Bronchial epithelial cell (primary cell): ENCODE data around the gene MORN5. TPM values are rescaled to one million over a fixed set of nuclear protein-coding genes. Genes with fewer than 3 reads are reported as not detected.

Experiments used
- DNase-seq: peaks from one replicate; pipeline ENCODE4 v3.0.0-alpha.2; 2010; ENCODE audit warnings: low read depth
- FAIRE-seq: peaks from 2 replicates; lab custom pipeline; 2011; peaks lifted over from hg19 to GRCh38; lab: Jason Lieb, UNC
- H3K27me3 ChIP-seq: 2 replicates; pipeline ENCODE4 v1.5.1; 2011; ENCODE audit warnings: low read length; ENCODE audit not compliant: control insufficient read depth, insufficient read depth
- H3K36me3 ChIP-seq: 2 replicates; pipeline ENCODE4 v1.5.1; 2011; ENCODE audit warnings: low read length; ENCODE audit not compliant: control insufficient read depth, insufficient read depth
- H3K4me3 ChIP-seq: 2 replicates; pipeline ENCODE4 v1.5.1; 2011; ENCODE audit warnings: mild to moderate bottlenecking, low read depth, low read length, control low read depth
- CTCF ChIP-seq: IDR thresholded peaks from 2 replicates; pipeline ENCODE4 v1.5.1; 2011; ENCODE audit warnings: mild to moderate bottlenecking, moderate library complexity, low read length, control low read depth, inconsistent platforms; ENCODE audit not compliant: insufficient read depth, severe bottlenecking
- total RNA-seq: library from RNA; depleted of rRNA; stranded (reverse); fragments of >200 nt; gene quantifications from 2 replicates; pipeline ENCODE4 v1.2.1, GENCODE V29; 2014

The MORN5 gene
- total RNA-seq, 1 donor from 2014 or later: not detected

DNA sequence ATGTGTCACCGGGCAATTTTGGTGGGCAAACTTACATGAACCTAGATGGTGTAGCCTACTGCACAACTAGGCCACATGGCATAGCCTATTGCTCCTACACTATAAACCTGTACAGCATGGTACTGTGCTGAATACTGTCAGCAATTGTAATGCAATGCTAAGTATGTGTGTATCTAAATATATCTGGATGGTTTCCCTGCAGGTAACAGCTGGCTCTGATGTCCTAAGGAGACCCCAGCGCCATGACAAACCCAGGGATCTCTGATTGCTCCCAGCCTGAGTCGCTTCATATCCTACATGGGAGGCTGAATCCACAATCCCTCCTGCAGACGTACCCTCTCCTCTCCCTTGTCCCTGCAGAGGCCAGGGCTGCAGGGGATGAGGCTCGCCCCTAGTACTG is 40.0 kb upstream of the MORN5 start:
- no peak for FAIRE-seq
- Histone ChIP-seq H3K27me3 (no peaks in the 10 kb centered on the region), H3K4me3 (no peak overlapping the region), H3K36me3 (no peaks in the 10 kb centered on the region)
- DNase-seq: no peak
- no peak for TF ChIP-seq CTCF

DNA sequence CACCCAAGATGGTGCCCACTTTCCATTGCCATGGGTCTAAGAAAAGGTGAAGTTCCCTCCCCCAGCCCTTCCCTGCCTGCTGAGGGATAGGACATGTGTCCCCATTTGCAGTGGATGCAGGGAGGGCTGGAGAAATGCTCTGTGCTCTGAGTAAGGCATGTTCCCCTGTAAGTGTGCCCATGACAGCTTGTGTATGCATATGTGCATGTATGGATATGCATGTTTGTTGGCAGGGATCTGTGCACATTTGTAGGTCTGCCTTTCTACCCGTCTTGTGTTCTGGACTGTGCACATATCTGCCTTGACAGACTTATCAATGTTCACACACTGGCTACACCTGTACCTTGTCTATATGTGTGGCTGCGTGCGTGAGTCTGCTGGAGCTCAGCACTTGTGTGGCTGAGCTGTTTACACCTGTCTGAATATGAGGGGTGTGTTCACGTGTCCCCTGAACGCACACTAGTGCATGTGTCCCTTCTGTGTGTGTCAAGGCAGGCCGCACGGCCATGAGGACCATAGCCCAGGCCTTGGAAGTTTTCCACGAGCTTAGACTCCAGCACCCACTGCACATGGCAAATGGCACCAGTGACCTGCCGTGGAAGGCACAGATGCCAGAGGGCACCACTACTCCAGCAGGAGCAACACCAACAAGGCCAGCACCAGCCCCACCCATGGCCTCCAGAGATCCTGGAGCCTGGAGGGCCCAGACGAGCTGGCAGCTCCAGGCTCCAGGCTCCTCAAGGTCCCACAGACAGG is 39.2 kb upstream of the MORN5 start:
- TF ChIP-seq CTCF: no peak
- Histone ChIP-seq H3K36me3 (no peaks in the 10 kb centered on the region), H3K4me3 (no peak overlapping the region), H3K27me3 (no peaks in the 10 kb centered on the region)
- FAIRE-seq: peak; percentile 92
- DNase-seq: no peak

DNA sequence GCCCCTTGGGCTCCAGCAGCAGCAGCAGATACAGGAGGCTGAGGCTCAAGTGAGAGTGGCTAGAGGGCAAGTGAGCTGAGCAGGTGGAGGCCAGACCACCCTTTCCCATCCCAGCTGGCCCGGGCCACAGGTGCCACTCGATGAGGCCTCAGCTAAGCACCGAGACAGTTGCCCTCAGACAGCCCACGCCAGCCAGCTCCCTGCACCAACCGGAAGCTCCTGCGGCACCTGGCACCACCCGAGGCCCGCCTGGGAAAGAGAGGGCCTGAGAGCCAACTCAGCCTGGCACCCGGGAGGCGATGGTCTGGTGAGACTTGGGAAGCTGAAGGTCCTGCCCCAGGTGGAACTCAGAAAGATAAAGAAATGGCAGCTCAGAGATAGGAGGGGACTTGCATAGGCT is 38.3 kb upstream of the MORN5 start:
- no peak for TF ChIP-seq CTCF
- no peak overlapping the region for H3K4me3 ChIP-seq
- H3K27me3 ChIP-seq: no peaks in the 10 kb centered on the region
- H3K36me3 ChIP-seq: no peaks in the 10 kb centered on the region
- DNase-seq: no peak
- no peak for FAIRE-seq

DNA sequence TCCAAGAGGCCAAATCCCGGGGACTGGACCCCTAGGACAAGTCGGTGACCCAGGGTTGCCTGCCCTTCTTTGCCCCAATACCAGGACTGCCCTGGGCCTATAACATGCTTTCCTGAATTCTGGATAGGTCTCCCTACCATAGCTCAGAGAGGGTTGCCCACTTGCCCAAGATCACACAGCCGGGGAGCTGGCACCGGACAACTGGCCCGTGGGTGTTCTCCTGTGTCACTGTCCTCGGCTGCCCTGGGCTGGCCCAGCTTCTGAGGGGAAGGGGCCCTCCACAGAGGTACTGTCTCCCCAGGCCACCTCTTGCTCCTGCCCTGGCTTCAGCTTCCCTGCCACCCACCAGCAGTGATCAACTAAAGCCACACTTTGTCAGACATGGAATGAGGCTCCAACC is 37.8 kb upstream of the MORN5 start:
- FAIRE-seq: no peak
- DNase-seq: no peak
- no peak for TF ChIP-seq CTCF
- Histone ChIP-seq H3K27me3 (no peaks in the 10 kb centered on the region), H3K4me3 (no peak overlapping the region), H3K36me3 (no peaks in the 10 kb centered on the region)

GRCh38 chr9:122122468-122122867 is 37.2 kb upstream of the MORN5 start:
- FAIRE-seq (peak; percentile 36), DNase-seq (no peak)
- no peak for TF ChIP-seq CTCF
- Histone ChIP-seq H3K4me3 (no peak overlapping the region), H3K27me3 (no peaks in the 10 kb centered on the region), H3K36me3 (no peaks in the 10 kb centered on the region)
